HepG2 (cell line): ENCODE measurements around the gene GRID1.

ENCODE experiments used
- AFF4 ChIP-seq: sonication (generic); formaldehyde crosslinking; IDR thresholded peaks from 2 replicates; pipeline ENCODE4 v1.4.0; 2020; ENCODE audit warnings: missing genetic modification reagents
- FOXM1 ChIP-seq: sonication (generic); formaldehyde crosslinking; IDR thresholded peaks from 2 replicates; pipeline ENCODE4 v1.5.0; 2020; ENCODE audit warnings: missing genetic modification reagents
- MYC ChIP-seq: sonication (generic); formaldehyde crosslinking; IDR thresholded peaks from 2 replicates; pipeline ENCODE4 v1.9.0; 2021; ENCODE audit warnings: missing genetic modification reagents, borderline replicate concordance
- NBN ChIP-seq: fragments of 450-650 bp; conservative IDR thresholded peaks from 2 replicates; pipeline ENCODE4 v1.6.1; 2017
- NFYB ChIP-seq: sonication (generic); formaldehyde crosslinking; IDR thresholded peaks from 2 replicates; pipeline ENCODE4 v1.4.0; 2020; ENCODE audit warnings: missing genetic modification reagents
- SP2 ChIP-seq: sonication (generic); formaldehyde crosslinking; IDR thresholded peaks from 2 replicates; pipeline ENCODE4 v1.5.1; 2020; ENCODE audit warnings: mild to moderate bottlenecking, missing genetic modification reagents
- TAF1 ChIP-seq: sonication (generic); formaldehyde crosslinking; IDR thresholded peaks from 2 replicates; pipeline ENCODE4 v1.4.0; 2020; ENCODE audit warnings: missing genetic modification reagents
- ZNF281 ChIP-seq: sonication (generic); formaldehyde crosslinking; IDR thresholded peaks from 2 replicates; pipeline ENCODE4 v1.4.0; 2020; ENCODE audit warnings: missing genetic modification reagents, borderline replicate concordance
- ZNF562 ChIP-seq: sonication (generic); formaldehyde crosslinking; IDR thresholded peaks from 2 replicates; pipeline ENCODE4 v1.8.0; 2022; ENCODE audit warnings: missing genetic modification reagents, borderline replicate concordance
- ZNF652 ChIP-seq: IDR thresholded peaks from 2 replicates; pipeline ENCODE4 v1.6.1; 2016; ENCODE audit warnings: low read depth, borderline replicate concordance

GRCh38 chr10:85864868-85865526 is 501.6 kb downstream of the GRID1 start:
- TF ChIP-seq ZNF652 (CRISPR knock-in tag) (no peak), NBN (no peak), SP2 (CRISPR knock-in tag) (no peak), TAF1 (CRISPR knock-in tag) (no peak), NFYB (CRISPR knock-in tag) (no peak), AFF4 (CRISPR knock-in tag) (no peak), ZNF281 (CRISPR knock-in tag) (no peak), MYC (CRISPR knock-in tag) (no peak), ZNF562 (CRISPR knock-in tag) (no peak), FOXM1 (CRISPR knock-in tag) (no peak)
